Measurements from ENCODE around the gene CAMK1D.

DNA sequence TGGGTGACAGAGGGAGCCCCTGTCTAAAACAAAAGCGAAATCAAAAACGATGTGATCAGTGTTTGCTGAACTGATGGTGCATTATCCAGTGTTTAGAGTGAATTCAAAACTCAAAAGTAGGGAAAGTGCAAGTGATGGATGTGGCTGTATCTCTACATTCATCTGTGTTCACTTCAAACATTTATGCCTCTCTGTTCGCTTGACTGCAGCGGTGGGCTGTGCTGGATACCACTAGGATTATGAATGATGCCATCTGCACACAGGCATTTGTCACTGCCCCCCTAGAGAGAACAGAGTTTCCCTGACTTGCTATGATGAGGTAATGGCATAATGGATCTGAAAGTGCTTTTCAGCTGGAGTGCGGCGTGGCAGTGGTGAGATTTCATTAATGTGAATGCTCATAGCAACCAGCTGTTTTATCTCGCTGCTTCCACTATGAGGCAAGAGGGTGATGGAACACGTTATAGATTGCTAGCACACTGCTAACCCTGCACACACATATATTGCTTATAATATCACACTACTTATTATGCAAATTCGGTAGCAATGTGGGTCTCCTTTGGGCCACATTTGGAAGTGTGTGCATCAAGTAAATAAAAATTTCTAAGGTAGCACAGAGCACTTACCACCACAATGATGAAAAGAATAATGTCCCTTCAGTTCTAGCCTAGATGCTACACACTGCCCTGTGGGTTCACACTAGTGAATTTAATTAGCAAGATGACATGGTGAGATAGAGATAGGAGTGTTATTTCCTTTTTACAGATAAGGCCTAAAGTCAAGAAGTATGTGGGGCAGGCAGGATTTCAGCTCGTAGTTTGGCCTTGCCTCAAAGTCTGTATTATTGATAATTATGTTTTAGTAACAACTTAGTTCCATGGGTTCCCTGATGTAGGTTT lies 164.7 kb downstream of the CAMK1D start:
- TF ChIP-seq GLIS3 (CRISPR knock-in tag; IDR thresholded peaks at IDR 0.05), result no peak
- TF ChIP-seq, protein P1, sequence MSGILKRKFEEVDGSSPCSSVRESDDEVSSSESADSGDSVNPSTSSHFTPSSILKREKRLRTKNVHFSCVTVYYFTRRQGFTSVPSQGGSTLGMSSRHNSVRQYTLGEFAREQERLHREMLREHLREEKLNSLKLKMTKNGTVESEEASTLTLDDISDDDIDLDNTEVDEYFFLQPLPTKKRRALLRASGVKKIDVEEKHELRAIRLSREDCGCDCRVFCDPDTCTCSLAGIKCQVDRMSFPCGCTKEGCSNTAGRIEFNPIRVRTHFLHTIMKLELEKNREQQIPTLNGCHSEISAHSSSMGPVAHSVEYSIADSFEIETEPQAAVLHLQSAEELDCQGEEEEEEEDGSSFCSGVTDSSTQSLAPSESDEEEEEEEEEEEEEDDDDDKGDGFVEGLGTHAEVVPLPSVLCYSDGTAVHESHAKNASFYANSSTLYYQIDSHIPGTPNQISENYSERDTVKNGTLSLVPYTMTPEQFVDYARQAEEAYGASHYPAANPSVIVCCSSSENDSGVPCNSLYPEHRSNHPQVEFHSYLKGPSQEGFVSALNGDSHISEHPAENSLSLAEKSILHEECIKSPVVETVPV (CRISPR knock-in tag; IDR thresholded peaks at IDR 0.05), result no peak

Measured in SK-N-SH treated with all-trans-retinoic acid at 6 μM for 48 hours (cell line).